Measurements from ENCODE around the gene KLC3.

Gene KLC3

DNA sequence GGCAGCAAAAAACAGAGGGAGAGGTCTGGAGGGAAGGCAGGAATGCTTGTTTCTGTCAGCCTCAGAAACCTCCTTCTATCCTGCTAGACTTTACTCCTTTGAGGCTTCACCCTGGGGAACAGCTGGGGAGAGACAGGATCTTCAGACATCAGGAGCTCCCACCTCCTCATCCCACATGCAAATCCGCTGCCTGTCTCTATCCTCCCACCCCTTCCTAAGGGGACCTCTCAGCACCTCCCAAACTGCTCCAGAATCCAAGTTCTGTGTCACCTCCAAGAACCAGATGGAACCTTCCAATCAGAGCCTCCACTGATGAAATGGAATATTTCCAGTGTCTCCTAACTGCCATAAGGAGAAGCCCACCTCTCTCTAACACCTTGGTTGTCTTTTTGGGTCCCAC is 39.6 kb downstream of the KLC3 start:
- no peak for DNase-seq

DNA sequence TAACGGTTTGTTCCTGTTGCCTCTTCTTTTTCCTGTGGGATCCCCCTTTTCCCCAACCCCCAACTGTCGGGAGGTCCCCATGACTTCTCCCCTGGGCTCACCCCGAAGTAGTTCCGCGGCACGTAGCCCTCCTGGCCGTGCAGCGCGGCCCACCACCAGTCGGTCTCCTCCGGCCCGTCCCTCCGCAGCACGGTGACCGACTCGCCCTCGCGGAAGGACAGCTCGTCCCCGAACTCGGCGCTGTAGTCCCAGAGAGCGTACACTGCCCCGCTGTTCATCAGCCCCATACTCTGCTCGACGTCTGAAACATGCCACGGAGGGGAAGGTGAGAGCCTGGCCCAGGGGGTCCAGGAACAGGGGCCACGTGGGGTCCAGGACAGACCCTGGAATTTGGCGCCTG is 41.9 kb downstream of the KLC3 start:
- no peak for DNase-seq

DNA sequence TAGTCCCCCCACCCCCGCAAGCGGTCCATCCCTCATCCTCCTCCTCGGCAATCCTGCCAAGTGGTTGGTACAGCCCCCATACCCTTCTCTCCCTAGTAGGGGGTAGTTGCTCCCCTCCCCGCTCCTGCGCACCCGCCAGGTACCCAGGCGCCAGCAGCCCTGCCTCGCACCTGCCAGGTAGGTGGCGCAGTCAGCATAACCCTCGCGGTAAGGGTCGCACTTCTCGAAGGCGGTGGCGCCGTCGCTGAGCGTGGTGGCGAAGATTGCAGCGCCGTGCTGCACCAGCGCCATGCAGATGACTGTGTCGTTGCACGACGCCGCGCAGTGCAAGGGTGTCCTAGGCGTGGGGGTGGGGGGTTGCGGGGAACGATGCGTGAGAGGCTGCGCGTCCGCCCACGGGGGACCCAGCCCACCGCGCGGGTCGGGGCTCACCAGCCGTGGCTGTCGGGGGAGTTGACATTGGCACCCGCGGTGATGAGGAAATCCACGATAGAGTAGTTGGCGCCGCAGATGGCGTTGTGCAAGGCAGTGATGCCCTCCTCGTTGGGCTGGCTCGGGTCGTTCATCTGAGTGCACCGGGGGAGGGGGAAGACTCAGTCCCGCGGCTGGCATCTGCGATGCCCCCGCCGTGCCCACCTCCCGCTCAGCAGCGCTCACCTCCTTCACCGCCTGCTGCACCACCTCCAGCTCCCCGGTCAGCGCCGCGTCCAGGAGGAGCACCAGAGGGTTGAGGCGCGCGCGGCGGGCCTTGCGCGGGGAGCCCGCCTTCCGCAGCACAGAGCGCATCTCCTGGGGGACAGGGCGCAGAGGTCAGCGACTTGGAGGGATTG is 45.1 kb downstream of the KLC3 start:
- no peak for DNase-seq

DNA sequence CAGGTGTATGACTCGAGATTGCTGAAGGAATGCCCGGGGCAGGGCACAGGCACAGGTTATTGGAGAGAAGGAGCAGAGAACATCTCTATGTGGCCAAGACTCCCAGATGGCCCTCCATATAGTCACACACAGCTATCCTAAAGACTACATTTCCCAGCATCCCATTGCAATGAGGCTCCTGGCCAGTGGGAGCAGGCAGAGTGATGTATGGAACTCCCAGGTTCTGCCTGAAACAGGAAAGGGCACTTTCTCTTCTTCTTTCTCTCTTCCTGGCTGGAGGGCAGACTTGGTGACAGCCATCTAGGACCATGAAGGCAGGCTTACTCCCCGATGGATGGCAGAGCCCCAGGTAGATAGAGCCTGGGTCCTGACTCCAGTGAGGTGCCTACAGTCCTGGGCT is 50.8 kb downstream of the KLC3 start:
- no peak for DNase-seq

DNA sequence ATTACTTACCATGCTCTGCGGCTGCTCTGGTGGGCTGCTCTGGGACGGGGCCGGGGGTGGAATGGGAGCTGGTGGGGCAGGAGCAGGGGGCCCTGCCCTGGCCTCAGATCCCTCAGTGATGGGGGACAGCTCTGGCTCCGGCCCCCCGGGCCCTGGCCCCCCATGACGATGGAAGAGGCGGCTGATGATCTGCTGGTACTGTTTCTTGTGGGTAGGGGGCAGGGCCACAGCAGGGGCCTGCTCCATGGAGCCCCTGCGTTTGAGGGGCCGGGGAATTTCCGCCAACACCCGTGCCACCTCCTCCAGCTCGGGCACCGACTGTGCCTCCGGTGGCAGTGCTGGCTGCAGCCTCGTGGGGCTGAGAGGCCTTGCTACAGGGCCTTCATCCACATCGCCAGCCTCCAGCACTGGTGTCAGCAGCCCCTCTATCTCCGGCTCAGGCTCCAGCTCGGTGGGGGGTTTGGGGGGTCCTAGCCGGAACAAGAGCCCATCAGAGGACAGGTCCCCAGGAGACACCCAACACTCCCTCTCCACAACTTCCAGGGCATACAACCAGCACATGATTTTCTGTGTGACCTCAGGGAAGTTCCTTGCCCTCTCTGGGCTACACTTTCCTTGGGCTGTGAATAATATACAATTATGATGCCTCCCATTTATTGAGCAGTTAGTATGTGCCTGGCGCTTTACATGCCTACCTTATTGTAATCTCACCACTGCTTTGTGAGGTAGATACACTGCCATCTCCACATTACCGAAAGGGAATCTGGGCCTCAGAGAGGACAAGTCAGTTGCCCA is 51.5 kb downstream of the KLC3 start:
- DNase-seq = no peak

DNA sequence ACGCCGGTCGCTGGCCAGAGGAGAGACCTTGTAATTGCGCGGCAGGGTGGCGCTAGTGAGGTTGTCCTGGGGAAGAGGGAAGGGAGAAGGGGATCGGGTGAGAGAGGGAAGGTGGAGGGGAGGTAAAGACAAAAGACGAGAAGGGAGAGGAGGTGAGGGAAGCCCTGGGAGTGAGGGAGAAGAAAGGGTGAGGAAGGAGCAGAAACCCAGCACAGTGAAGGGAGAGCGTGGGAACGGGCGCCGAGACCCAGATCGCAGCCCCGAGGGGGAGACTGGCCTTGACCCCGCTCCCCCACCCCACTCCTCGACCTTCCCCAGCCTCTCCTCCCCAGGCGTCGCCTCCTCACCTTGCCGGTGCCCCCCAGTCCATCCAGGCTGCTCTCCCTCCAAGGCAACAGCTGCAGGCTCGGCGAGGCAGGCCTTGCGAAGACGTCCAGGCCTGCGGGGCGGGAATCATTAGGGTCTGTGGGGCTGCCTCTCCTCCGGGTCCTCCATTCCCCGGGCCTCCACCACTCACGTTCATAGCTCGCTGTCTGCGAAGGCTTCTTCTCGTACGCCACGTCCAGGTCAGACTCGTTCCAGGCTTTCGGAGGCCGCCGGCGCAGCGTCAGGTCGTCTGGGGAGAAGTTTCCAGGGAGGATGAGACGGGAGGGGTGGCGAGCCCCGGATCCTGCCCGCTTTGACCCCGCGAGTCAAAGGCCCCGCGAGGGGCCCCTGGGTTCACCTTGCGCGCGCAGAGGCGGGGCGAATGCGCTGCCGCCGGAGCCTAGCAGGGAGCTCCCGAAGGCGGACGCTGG is 55.5 kb downstream of the KLC3 start:
- DNase-seq = no peak

DNA sequence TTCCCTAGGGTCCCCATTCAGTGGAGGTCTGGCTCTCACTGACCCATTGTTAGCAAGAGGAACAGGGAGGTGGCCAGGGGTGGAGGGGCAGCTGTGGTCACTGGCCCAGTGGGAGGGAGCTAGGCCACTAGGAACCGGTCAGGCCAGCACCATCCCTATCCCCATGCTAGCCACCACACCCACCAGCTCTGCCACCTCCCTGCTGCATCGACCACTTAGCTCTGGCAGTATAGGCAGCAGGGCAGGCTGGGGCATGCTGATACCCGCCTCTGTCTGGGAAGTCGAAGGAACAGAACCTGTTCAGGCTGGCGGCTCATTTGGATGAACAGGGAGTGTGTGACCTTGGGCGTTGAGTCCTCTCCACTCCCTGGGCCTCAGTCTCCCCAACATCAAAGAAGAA is 59.6 kb downstream of the KLC3 start:
- no peak for DNase-seq

Measured in CD4-positive, alpha-beta T cell treated with Interferon alpha-2 for 1 hour (primary cell).